H1 (cell line): ENCODE results near the gene CAMKMT.

Source experiments
- CHD1 ChIP-seq: IDR thresholded peaks from 2 replicates; pipeline ENCODE4 v1.6.1; 2012; ENCODE audit warnings: low read depth, low read length, improper control_type of control experiment
- POLR2A ChIP-seq, 2 experiments: IDR thresholded peaks; 1 replicate in 1 of 2; 2 replicates in 1 of 2; pipeline ENCODE4 v1.6.1; 2011; ENCODE audit warnings: low read depth in 2 of 2, low read length in 2 of 2, mild to moderate bottlenecking in 2 of 2; ENCODE audit errors: control extremely low read depth in 1 of 2
- TAF1 ChIP-seq: IDR thresholded peaks from 2 replicates; pipeline ENCODE4 v1.6.1; 2011; ENCODE audit warnings: mild to moderate bottlenecking, low read depth, low read length

DNA sequence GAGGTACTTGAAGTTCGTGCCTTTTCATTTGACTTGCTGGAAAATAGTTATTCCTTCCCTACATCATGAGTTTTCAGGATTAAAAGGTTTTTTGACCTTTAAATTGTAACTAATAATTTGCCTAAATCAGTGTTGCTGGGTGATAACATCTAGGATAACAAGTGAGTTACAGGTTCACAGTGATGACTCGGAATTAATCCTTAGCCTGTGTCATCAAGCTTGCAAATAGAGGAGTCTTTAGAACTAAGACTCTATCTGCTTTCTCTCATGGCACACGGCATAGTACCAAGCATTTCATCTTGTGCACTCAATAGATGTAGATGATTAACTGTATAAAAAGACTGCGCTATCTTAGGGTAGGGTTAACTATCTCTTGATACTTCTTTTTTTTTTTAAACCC lies 79.5 kb downstream of the CAMKMT start:
- TF ChIP-seq POLR2A (IDR thresholded peaks at IDR 0.05; ENCODE audit: control extremely low read depth in 1 of 2, low read depth in 2 of 2, low read length in 2 of 2) (no peak), CHD1 (no peak), TAF1 (no peak)
